ENCODE results near the gene MYLIP. TPM values are rescaled to one million over a fixed set of nuclear protein-coding genes. Genes with fewer than 3 reads are reported as not detected.
A peak's percentile ranks its signal among the peaks of the same experiment; 100 is the strongest.

MYLIP gene
- total RNA-seq, 4 donors from 2014 or later, result 33.5 to 61.8 (median 35.3) TPM

- WGBS, result 52% methylated on average over 1 of the region's 1 CpG
- Histone ChIP-seq H3K9me3 (no peaks in the 10 kb centered on the region), H3K36me3 (no peaks in the 10 kb centered on the region), H3K4me3 (peak overlapping the region in 1 of 4 donors; percentile 4), H3K27ac (replicated peaks in 1 of 4) (peak overlapping the region in 3 of 4 donors; percentile 32 to 47 (median 35)), H3K27me3 (no peaks in the 10 kb centered on the region), H3K4me1 (peaks cover 0 to 42% (median 28%) of the 10 kb centered on the region in 4 donors)
- DNase-seq (ENCODE audit: extremely low spot score), result no peak
- TF ChIP-seq EP300 (IDR thresholded peaks at IDR 0.05) (no peak), POLR2AphosphoS5 (IDR thresholded peaks at IDR 0.05) (no peak), POLR2A (IDR thresholded peaks at IDR 0.05; ENCODE audit: low read depth) (no peak)
- TF ChIP-seq, protein P1, sequence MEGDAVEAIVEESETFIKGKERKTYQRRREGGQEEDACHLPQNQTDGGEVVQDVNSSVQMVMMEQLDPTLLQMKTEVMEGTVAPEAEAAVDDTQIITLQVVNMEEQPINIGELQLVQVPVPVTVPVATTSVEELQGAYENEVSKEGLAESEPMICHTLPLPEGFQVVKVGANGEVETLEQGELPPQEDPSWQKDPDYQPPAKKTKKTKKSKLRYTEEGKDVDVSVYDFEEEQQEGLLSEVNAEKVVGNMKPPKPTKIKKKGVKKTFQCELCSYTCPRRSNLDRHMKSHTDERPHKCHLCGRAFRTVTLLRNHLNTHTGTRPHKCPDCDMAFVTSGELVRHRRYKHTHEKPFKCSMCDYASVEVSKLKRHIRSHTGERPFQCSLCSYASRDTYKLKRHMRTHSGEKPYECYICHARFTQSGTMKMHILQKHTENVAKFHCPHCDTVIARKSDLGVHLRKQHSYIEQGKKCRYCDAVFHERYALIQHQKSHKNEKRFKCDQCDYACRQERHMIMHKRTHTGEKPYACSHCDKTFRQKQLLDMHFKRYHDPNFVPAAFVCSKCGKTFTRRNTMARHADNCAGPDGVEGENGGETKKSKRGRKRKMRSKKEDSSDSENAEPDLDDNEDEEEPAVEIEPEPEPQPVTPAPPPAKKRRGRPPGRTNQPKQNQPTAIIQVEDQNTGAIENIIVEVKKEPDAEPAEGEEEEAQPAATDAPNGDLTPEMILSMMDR (IDR thresholded peaks at IDR 0.05), result no peak
- intact Hi-C loops (cut with DNase I), result no loop called here
These were observed 61.3 kb downstream of the MYLIP start for GRCh38 chr6:16190214-16190613.

GRCh38 chr6:16196260-16196983, 67.5 kb downstream of the MYLIP start:
- Histone ChIP-seq H3K27me3 (peaks cover 0 to 23% (median 0%) of the 10 kb centered on the region in 4 donors), H3K9me3 (no peaks in the 10 kb centered on the region), H3K36me3 (no peaks in the 10 kb centered on the region), H3K4me3 (no peak overlapping the region), H3K27ac (replicated peaks in 1 of 4) (no peak overlapping the region), H3K4me1 (peaks cover 0 to 8% (median 5%) of the 10 kb centered on the region in 4 donors)
- 90% methylated on average over 13 of the region's 14 CpGs for WGBS
- TF ChIP-seq EP300 (IDR thresholded peaks at IDR 0.05) (no peak), POLR2AphosphoS5 (IDR thresholded peaks at IDR 0.05) (no peak), POLR2A (IDR thresholded peaks at IDR 0.05; ENCODE audit: low read depth) (no peak)
- TF ChIP-seq, protein P1 (IDR thresholded peaks at IDR 0.05), result no peak
- intact Hi-C loops (cut with DNase I), result no loop called here
- DNase-seq (ENCODE audit: extremely low spot score), result no peak

DNA sequence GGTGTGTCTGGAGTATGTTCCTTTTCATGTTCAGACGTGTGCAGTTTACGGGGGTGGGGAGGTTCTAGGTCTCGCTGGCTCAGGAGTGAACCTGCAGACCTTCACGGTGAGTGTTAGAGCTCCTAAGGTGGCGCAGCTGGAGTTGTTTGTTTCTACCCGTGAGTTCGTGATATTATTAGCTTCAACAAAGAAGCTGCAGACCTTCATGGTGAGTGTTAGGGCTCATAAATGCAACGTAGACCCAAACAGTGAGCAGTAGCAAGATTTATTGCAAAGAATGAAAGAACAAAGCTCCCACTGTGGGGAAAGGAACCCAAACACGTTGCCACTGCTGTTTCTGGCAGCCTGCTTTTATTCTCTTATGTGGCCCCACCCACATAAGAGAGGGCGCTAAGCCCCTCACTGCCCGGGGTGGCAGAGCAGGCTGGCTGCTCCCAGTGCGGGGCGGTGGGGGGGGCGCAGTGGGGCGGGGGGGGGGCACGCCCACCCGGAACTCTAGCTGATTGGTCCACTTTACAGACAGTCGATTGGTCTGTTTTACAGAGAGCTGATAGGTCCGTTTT, 68.2 kb downstream of the MYLIP start:
- Histone ChIP-seq H3K4me1 (peaks cover 0 to 8% (median 0%) of the 10 kb centered on the region in 4 donors), H3K36me3 (no peaks in the 10 kb centered on the region), H3K4me3 (no peak overlapping the region), H3K27ac (replicated peaks in 1 of 4) (no peak overlapping the region), H3K27me3 (peaks cover 0 to 23% (median 0%) of the 10 kb centered on the region in 4 donors), H3K9me3 (no peaks in the 10 kb centered on the region)
- 86% methylated on average over 10 of the region's 19 CpGs for WGBS
- intact Hi-C loops (cut with DNase I), result no loop called here
- no peak for DNase-seq (ENCODE audit: extremely low spot score)
- no peak for TF ChIP-seq EP300 (IDR thresholded peaks at IDR 0.05)
- TF ChIP-seq, protein P1 (IDR thresholded peaks at IDR 0.05), result no peak
- TF ChIP-seq POLR2A (IDR thresholded peaks at IDR 0.05; ENCODE audit: low read depth), result no peak
- no peak for TF ChIP-seq POLR2AphosphoS5 (IDR thresholded peaks at IDR 0.05)

Small RNA genes lying within 50 kb of the gene (small RNA-seq; reads per million reads assigned to genes)
- gene MIR4639, result 0 reads per million in 3 donors

Other genes with a start within 250 kb of the MYLIP start
- 10 to 100 TPM; 32.8 to 69.7 (median 52.0) TPM for gene GMPR, start 109.5 kb downstream of the MYLIP start, total RNA-seq